Jurkat, Clone E6-1 (cell line): Measurements from ENCODE around the gene HEXIM2.
A peak's percentile ranks its signal among the peaks of the same experiment; 100 is the strongest.

Experiments
- DNase-seq: peaks from one replicate; pipeline ENCODE4 v3.0.0-alpha.2; 2011; ENCODE audit warnings: low read depth, low spot score
- H3K4me3 ChIP-seq: 2 replicates; pipeline ENCODE4 v1.5.1; 2011; ENCODE audit warnings: mild to moderate bottlenecking, low read length, control low read depth, moderate library complexity

HEXIM2 gene

GRCh38 chr17:45138911-45139532 lies 22.7 kb upstream of the HEXIM2 start:
- no peak overlapping the region for H3K4me3 ChIP-seq
- no peak for DNase-seq

DNA sequence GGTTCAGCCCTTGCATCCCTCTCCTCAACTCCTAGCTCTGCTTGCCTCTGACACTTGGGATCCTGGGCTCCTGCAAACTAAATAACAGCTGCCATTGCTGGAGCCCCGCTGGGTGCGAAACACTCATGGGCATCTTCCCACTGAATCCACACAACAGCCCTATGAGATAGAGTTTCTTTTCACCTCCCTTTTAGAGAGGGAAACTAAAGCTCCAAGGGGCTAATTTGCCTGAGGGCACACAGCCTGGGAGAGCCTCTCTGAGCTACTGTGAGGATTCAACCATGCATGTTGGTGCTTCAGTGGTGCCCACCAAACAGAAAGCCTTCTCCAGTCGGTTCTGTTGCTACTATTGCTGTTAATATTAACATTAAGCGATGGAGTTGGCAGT lies 22.1 kb upstream of the HEXIM2 start:
- H3K4me3 ChIP-seq, result no peak overlapping the region
- DNase-seq, result no peak

DNA sequence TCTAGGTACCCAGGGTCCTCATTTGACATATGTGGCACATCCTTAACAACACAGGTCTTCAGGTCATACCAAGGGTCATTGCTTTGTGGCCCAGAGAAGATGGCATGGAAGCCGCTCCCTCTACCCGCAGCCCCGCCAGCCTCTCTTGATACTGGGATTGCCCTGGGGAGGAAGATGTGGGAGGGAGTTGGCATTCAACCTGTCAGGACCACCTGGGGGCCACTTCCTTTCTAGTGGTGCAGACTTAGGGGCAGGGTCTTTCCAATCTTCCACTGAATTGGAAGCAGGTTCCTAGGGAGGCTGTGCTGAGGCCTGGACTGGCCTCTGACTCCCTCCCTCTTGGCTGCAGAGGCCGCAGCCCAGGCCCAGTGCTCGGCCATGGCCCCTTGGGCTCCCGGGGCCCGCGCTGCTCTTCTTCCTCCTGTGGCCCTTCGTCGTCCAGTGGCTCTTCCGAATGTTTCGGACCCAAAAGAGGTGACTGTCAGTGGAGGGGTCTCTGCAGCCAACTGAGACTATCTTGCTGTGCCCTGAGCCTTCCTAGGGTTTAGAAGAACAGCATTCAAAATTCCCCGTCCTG lies 18.5 kb upstream of the HEXIM2 start:
- no peak for DNase-seq
- H3K4me3 ChIP-seq, result no peak overlapping the region

- H3K4me3 ChIP-seq, result no peak overlapping the region
- no peak for DNase-seq
These were observed 17.9 kb upstream of the HEXIM2 start for GRCh38 chr17:45143767-45144198.

DNA sequence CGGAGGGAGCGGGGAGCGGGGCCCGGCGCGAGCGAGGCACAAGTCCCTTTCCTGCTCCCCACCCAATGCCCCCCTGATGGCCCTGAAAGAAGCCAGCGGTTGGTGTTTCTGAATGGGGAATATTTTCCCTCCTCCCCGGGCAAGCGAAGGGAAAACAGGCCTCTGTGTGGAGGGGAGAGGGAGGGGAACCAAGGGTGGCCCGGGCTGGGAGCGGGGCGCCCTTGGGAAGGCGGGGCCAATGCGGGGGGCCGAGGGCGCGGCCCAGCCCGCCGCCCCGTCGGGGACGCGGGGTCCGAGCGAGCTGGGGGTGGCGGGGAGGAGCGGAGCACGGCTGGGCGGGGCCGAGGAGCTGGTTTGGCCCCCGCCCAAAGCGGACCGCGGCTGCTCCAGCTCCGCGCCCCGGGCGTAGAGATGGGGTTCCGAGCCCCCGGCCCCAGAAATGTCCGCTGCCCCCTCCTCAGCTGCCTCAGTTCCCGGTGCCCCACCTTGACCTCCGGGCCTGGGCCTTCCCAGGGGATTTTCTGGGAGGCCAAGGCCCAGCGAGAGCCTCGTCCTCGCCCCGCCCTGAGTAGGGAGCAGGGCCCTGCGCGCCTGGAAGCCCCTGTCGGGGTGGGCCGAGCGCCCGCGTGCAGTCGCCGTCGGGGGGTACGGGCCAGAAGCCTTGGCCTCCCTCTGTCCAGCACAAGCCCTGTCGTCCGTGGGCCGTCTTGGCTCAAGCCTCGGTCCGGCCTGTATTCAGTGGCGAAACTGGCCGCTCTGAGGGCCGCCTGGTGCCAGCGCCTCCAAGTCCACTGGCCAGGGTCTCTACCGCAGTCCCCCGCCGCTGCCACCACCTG lies 17.3 kb upstream of the HEXIM2 start:
- DNase-seq, result no peak
- H3K4me3 ChIP-seq, result no peak overlapping the region

DNA sequence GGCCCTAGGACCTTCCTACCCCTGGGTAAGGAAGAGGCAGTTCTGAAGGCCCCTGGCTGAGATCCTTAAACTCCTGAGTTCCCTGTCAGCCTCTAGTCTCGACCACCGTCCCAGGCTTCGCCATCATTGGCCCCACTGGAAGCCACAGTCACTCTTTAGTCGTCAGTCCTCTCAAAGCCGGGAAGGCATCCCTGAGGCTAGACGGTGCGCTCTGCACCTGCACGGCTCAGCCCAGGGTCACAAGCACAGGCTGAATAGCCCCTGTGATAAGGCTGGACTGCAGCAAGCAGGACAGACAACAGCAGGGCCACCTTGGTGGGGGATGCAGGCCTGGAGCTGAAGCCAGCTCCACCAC lies 16.7 kb upstream of the HEXIM2 start:
- no peak for DNase-seq
- no peak overlapping the region for H3K4me3 ChIP-seq

GRCh38 chr17:45146166-45146565 lies 15.5 kb upstream of the HEXIM2 start:
- H3K4me3 ChIP-seq, result peak overlapping the region; percentile 89
- DNase-seq, result no peak

DNA sequence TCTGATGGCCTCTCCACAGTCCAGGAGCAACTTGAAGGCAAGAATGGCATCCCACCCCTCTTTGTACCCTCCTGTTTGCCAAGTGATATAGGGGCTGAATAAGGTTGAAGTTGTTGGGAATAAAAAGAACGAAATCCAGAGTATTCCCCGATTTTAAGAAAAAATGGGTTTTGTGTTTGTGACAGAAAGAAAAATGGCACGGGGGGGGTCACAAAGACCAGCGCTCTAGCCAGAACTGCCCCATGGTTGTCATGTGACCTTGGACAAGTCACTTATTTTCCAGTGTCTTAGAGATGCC lies 15.1 kb upstream of the HEXIM2 start:
- no peak for DNase-seq
- peak overlapping the region; percentile 89 for H3K4me3 ChIP-seq

- DNase-seq, result peak; percentile 78
These were observed 14.6 kb upstream of the HEXIM2 start for GRCh38 chr17:45146890-45147580.

GRCh38 chr17:45147581-45148182 lies 14.0 kb upstream of the HEXIM2 start:
- peak; percentile 97 for DNase-seq
- peak overlapping the region; percentile 89 for H3K4me3 ChIP-seq

More at GRCh38 chr17:45146890-45147580, 14.6 kb upstream of the HEXIM2 start:
- H3K4me3 ChIP-seq, result peak overlapping the region; percentile 89

DNA sequence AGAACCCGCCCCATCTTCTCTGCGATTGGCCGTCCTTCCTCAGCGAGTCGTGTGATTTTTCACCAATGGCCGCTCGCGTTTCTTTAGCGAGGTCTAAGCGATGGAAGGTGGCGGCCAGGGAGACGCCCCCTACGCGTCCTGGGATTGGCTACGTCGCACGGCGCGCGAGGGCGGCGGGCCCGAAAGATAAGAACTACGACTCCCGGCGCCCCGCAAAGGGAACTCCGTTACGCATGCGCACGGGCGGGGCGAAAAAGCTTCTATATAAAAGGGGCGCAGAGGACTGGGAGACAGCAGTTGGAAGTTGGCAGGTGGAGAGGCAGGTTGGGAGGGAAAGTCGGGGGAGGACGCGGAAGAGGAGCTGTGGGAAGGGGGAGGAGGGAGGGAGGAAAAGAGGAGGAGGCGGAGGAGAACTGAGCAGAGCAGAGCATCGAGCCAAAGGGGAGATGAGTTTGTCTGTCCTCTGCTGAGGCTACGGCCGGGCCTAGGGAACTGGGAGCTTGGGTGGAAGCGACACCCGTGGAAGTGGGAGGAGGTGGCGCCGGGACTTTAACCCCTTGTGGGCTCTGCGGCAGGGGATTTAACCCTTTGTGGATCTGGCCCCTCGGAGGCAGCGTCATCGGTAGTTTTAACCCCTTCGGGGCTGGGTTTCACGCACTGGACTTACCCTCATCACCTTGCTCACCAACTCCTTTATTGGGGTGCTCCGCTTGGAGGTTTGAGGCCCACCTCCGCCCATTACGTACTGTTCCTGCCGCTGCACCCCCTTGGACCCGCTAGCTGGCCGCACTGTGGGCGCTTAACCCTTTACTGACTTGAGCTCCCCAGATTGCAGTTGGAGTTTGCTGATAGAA lies 13.3 kb upstream of the HEXIM2 start, which contains the start of gene HEXIM1:
Gene HEXIM1, plus strand, starts transcription at position 293 of the 854 bp plus-strand sequence. CDS start 716 bp downstream, outside the sequence.
- peak within 1 kb of the TSS; percentile 89 for H3K4me3 ChIP-seq
- peak; percentile 99 for DNase-seq

GRCh38 chr17:45149037-45149668 lies 12.5 kb upstream of the HEXIM2 start:
- peak overlapping the region; percentile 86 for H3K4me3 ChIP-seq
- peak; percentile 61 for DNase-seq

GRCh38 chr17:45149669-45150664 lies 11.7 kb upstream of the HEXIM2 start:
- H3K4me3 ChIP-seq, result peak overlapping the region; percentile 86
- DNase-seq, result no peak

DNA sequence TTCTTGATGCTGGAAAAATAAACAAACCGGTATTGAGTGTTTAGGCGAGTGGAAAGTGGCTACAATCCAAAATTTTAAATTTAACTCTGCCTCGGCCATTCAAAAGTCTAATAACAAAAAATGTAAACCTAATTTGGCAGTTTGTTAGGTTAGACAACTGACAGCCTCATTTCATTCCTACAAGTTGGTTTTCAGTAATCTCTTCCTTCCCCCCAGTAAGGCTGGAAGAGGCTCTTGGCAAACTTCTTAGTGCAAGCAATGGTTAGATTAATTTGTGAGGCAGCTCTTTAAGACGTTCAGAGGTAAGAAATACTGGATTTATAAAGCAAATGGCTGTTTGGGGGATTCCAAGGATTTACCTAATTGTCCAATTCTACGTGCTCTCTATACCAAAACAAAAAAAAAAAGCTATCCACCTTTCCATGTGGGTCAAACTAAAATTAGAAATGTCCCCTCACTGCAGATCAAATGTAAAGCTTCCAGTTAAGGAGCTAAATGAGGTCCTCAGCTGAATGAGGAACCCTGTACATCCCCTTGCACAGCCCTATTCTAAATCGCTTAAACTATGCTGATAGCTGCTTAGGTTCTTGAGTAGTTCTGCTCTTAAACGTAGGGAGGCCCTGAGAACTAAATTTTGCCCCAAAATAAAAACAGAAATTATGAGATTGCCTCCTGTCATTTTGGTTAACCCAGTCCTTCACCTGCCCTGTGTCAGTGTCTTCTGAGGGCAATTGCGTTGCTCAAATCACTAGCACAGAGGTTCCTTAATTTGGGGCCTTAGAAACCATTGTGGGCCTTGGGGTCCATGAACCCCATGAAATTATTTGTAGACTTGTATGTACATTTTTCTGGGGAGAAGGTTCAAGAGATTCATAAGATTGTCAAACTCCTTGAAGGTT lies 10.5 kb upstream of the HEXIM2 start:
- no peak for DNase-seq
- no peak overlapping the region for H3K4me3 ChIP-seq

DNA sequence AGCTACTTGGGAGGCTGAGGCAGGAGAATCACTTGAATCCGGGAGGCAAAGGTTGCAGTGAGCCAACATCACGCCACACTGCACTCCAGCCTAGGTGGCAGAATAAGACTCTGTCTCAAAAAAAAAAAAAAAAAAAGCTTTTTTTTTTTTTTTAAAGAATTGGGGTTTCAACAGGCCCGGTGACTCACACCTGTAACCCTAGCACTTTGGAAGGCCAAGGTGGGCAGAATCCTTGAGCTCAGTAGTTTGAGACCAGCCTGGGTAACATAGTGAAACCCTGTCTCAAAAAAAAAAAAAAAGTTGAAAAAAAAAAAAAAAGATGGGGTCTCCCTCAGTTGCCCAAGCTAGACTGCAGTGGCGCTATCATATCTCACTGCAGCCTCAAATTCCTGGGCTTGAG lies 6.6 kb upstream of the HEXIM2 start:
- DNase-seq, result no peak
- no peak overlapping the region for H3K4me3 ChIP-seq

- DNase-seq, result no peak
These were observed 6.2 kb upstream of the HEXIM2 start for GRCh38 chr17:45155483-45155882.

More at GRCh38 chr17:45155483-45155882, 6.2 kb upstream of the HEXIM2 start:
- no peak overlapping the region for H3K4me3 ChIP-seq
